K562 (cell line): ENCODE results near the gene UBN2. TPM values are rescaled to one million over a fixed set of nuclear protein-coding genes. Genes with fewer than 3 reads are reported as not detected.

Experiments
- CREBBP ChIP-seq: IDR thresholded peaks from one replicate; pipeline ENCODE4 v1.6.1; 2012; ENCODE audit warnings: low read depth, mild to moderate bottlenecking, control low read depth, inconsistent platforms, low read length
- DNMT1 ChIP-seq: fragments of 450-650 bp; IDR thresholded peaks from 2 replicates; pipeline ENCODE4 v1.6.1; 2016; ENCODE audit warnings: antibody characterized with exemption, mild to moderate bottlenecking
- FOXJ3 ChIP-seq: sonication (generic); formaldehyde crosslinking; IDR thresholded peaks from 2 replicates; pipeline ENCODE4 v1.4.0; 2020; ENCODE audit warnings: mild to moderate bottlenecking, missing genetic modification reagents
- GABPA ChIP-seq: fragments of 200-800 bp; sonication (Bioruptor generic); conservative IDR thresholded peaks from 2 replicates; pipeline ENCODE4 v1.6.1; 2016; ENCODE audit warnings: low read depth, missing genetic modification characterization, missing compliant biosample characterization
- GTF3C2 ChIP-seq: IDR thresholded peaks from 3 replicates; pipeline ENCODE4 v1.6.1; 2011; ENCODE audit warnings: borderline replicate concordance, mild to moderate bottlenecking, moderate library complexity; ENCODE audit not compliant: insufficient read length; ENCODE audit errors: extremely low read depth
- HMG20B ChIP-seq: fragments of 250-450 bp; sonication (Bioruptor Pico); IDR thresholded peaks from 2 replicates; pipeline ENCODE4 v1.5.0; 2021; ENCODE audit warnings: mild to moderate bottlenecking
- IRF9 ChIP-seq: fragments of 450-650 bp; IDR thresholded peaks from 2 replicates; pipeline ENCODE4 v1.6.1; 2016; ENCODE audit warnings: missing biosample characterization, missing genetic modification characterization
- MCM7 ChIP-seq, 2 experiments: fragments of 450-650 bp; IDR thresholded peaks; 2 replicates each; pipeline ENCODE4 v1.6.1; 2016 to 2018
- NCOA6 ChIP-seq: fragments of 450-650 bp; IDR thresholded peaks from 2 replicates; pipeline ENCODE4 v1.6.1; 2017; ENCODE audit warnings: mild to moderate bottlenecking
- RREB1 ChIP-seq: fragments of 250-450 bp; sonication (Bioruptor Pico); IDR thresholded peaks from 2 replicates; pipeline ENCODE4 v1.4.0; 2020
- TAF1 ChIP-seq: IDR thresholded peaks from 2 replicates; pipeline ENCODE4 v1.6.1; 2011; ENCODE audit warnings: mild to moderate bottlenecking, low read length, moderate library complexity; ENCODE audit not compliant: insufficient read depth, control insufficient read depth, severe bottlenecking; ENCODE audit errors: extremely low read depth
- ZBED1 ChIP-seq: IDR thresholded peaks from 2 replicates; pipeline ENCODE4 v1.6.1; 2014
- ZBTB17 ChIP-seq: fragments of 450-650 bp; formaldehyde crosslinking; IDR thresholded peaks from 2 replicates; pipeline ENCODE4 v1.4.0; 2020; ENCODE audit warnings: mild to moderate bottlenecking
- ZKSCAN8 ChIP-seq: fragments of 200-800 bp; sonication (Bioruptor generic); IDR thresholded peaks from 2 replicates; pipeline ENCODE4 v1.6.1; 2016; ENCODE audit warnings: missing genetic modification characterization, missing compliant biosample characterization
- ZNF197 ChIP-seq: fragments of 200-800 bp; sonication (Bioruptor generic); IDR thresholded peaks from 2 replicates; pipeline ENCODE4 v1.6.1; 2016; ENCODE audit warnings: low read depth, missing genetic modification characterization, missing compliant biosample characterization
- ZNF551 ChIP-seq: fragments of 250-450 bp; sonication (Bioruptor Pico); IDR thresholded peaks from 2 replicates; pipeline ENCODE4 v1.5.0; 2021; ENCODE audit warnings: mild to moderate bottlenecking, moderate library complexity
- ZNF695 ChIP-seq: fragments of 450-650 bp; formaldehyde crosslinking; IDR thresholded peaks from 2 replicates; pipeline ENCODE4 v1.4.0; 2020; ENCODE audit warnings: mild to moderate bottlenecking, moderate library complexity
- polyA plus RNA-seq, 8 experiments: library from polyadenylated mRNA; depleted of rRNA in 4 of 8; stranded (reverse) in 5 of 8; unstranded in 3 of 8; fragments of >200 nt; fragmentation: Nextera tagmentation in 2 of 8; fragmentation: Illumina TruSeq in 1 of 8; extraction: Ambion mirVana in 2 of 8; extraction: Trizol in 1 of 8; gene quantifications; 2 replicates each; pipeline versions ENCODE4 v1.2.1 to v1.2.3, GENCODE V29; 2011 to 2014; ENCODE audit warnings: inconsistent platforms in 1 of 8, missing spikeins in 1 of 8
- total RNA-seq, 7 experiments: library from RNA; depleted of rRNA in 6 of 7; stranded (reverse); fragments of >200 nt in 6 of 7; fragmentation: Illumina TruSeq in 2 of 7; extraction: Trizol in 2 of 7; gene quantifications; 2 replicates each; pipeline versions ENCODE4 v1.2.1 to v1.2.3, GENCODE V29; 2011 to 2021; ENCODE audit warnings: low replicate concordance in 1 of 7

UBN2 gene
- total and polyA plus RNA-seq, 9 of the 15 experiments (the other 6 are each of a cell fraction or from before 2014, with no cell fraction given): 1.2 to 19.5 (median 9.9) TPM

- TF ChIP-seq ZKSCAN8 (no peak), MCM7 (IDR thresholded peaks at IDR 0.05) (no peak), DNMT1 (no peak), ZBTB17 (CRISPR knock-in tag) (no peak), GABPA (tag) (no peak), ZNF197 (CRISPR knock-in tag) (no peak), HMG20B (CRISPR knock-in tag) (no peak), ZNF695 (CRISPR knock-in tag) (no peak), RREB1 (CRISPR knock-in tag) (no peak), IRF9 (tag) (0 out of 2 replicates have a peak, but pooled peaks have one; percentile 9), TAF1 (no peak), NCOA6 (no peak), CREBBP (no peak), GTF3C2 (no peak), ZBED1 (no peak), FOXJ3 (CRISPR knock-in tag) (no peak), ZNF551 (CRISPR knock-in tag) (no peak)
Measured at GRCh38 chr7:139192014-139192706, 38.9 kb upstream of the UBN2 start (continued).
